OCI-LY1 (cell line): ENCODE data around the gene HACD2.

Source experiments
- H2AFZ ChIP-seq: fragments of 200-600 bp; sonication (generic), shearing (Covaris generic); 2 replicates; pipeline ENCODE4 v1.6.0; 2014; ENCODE audit warnings: antibody characterized with exemption, mild to moderate bottlenecking, low read length
- H3F3A ChIP-seq: fragments of 200-600 bp; sonication (generic), shearing (Covaris generic); 2 replicates; pipeline ENCODE4 v1.6.0; 2014; ENCODE audit warnings: mild to moderate bottlenecking, antibody characterized with exemption, low read length, moderate library complexity; ENCODE audit not compliant: insufficient read depth
- H3K27ac ChIP-seq: fragments of 200-600 bp; sonication (generic); 2 replicates; pipeline ENCODE4 v1.5.1; 2014; ENCODE audit warnings: low read length, mixed run types, mild to moderate bottlenecking, low read depth; ENCODE audit not compliant: poor library complexity, severe bottlenecking
- H3K27me3 ChIP-seq: fragments of 200-600 bp; sonication (generic); 2 replicates; pipeline ENCODE4 v1.6.0; 2014; ENCODE audit warnings: antibody characterized with exemption, mild to moderate bottlenecking, low read length, moderate library complexity; ENCODE audit not compliant: insufficient read depth
- H3K36me3 ChIP-seq: fragments of 200-600 bp; sonication (generic); 2 replicates; pipeline ENCODE4 v1.6.1; 2014; ENCODE audit warnings: mild to moderate bottlenecking, antibody characterized with exemption, low read length, moderate library complexity, mixed read lengths; ENCODE audit not compliant: insufficient read depth
- H3K4me1 ChIP-seq: fragments of 200-600 bp; sonication (generic); 2 replicates; pipeline ENCODE4 v1.5.1; 2014; ENCODE audit warnings: mild to moderate bottlenecking, low read length, moderate library complexity; ENCODE audit not compliant: insufficient read depth, severe bottlenecking
- H3K4me2 ChIP-seq: fragments of 200-600 bp; sonication (generic), shearing (Covaris generic); 2 replicates; pipeline ENCODE4 v1.6.1; 2014; ENCODE audit warnings: low read length
- H3K4me3 ChIP-seq: fragments of 200-600 bp; sonication (generic); 2 replicates; pipeline ENCODE4 v1.5.1; 2014; ENCODE audit warnings: low read length, low read depth, mild to moderate bottlenecking, mixed read lengths; ENCODE audit not compliant: poor library complexity, severe bottlenecking
- H3K79me2 ChIP-seq: fragments of 200-600 bp; shearing (Covaris generic); 2 replicates; pipeline ENCODE4 v1.6.1; 2016; ENCODE audit warnings: mixed run types, low read length, mixed read lengths; ENCODE audit not compliant: insufficient read depth
- H3K9ac ChIP-seq: fragments of 200-600 bp; sonication (generic), shearing (Covaris generic); 2 replicates; pipeline ENCODE4 v1.6.1; 2014; ENCODE audit warnings: mild to moderate bottlenecking, low read length, mixed read lengths
- H3K9me2 ChIP-seq: fragments of 200-600 bp; sonication (generic), shearing (Covaris generic); 2 replicates; pipeline ENCODE4 v1.6.1; 2014; ENCODE audit warnings: low read depth, mild to moderate bottlenecking, low read length, mixed read lengths
- H3K9me3 ChIP-seq: fragments of 200-600 bp; shearing (Covaris generic); 2 replicates; pipeline ENCODE4 v1.6.1; 2014; ENCODE audit warnings: low read length, mixed read lengths
- H4K20me1 ChIP-seq: fragments of 200-600 bp; sonication (generic), shearing (Covaris generic); 2 replicates; pipeline ENCODE4 v1.6.0; 2016; ENCODE audit warnings: mild to moderate bottlenecking, low read length; ENCODE audit not compliant: insufficient read depth
- CTCF ChIP-seq: fragments of 200-600 bp; sonication (generic), shearing (Covaris generic); IDR thresholded peaks from 2 replicates; pipeline ENCODE4 v1.5.1; 2017; ENCODE audit warnings: mild to moderate bottlenecking, antibody characterized with exemption, low read length, moderate library complexity, mixed read lengths
- EZH2 ChIP-seq: fragments of 200-600 bp; sonication (generic), shearing (Covaris generic); IDR thresholded peaks from 2 replicates; pipeline ENCODE4 v1.8.0; 2017; ENCODE audit warnings: borderline replicate concordance, mixed run types, mild to moderate bottlenecking, antibody characterized with exemption, low read length, moderate library complexity, mixed read lengths

The HACD2 gene

GRCh38 chr3:123627673-123628670 is 43.1 kb upstream of the HACD2 start:
- no peaks in the 10 kb centered on the region; the same call in 1 of the 2 replicates for H3K27me3 ChIP-seq

GRCh38 chr3:123626881-123627280 is 42.0 kb upstream of the HACD2 start:
- no peak overlapping the region for H3K9ac ChIP-seq
- no peaks in the 10 kb centered on the region for H3F3A ChIP-seq
- no peak overlapping the region for H3K27ac ChIP-seq
- no peaks in the 10 kb centered on the region for H3K9me3 ChIP-seq
- no peak overlapping the region for H3K4me2 ChIP-seq
- no peaks in the 10 kb centered on the region for H3K4me1 ChIP-seq
- no peak overlapping the region for H3K4me3 ChIP-seq
- TF ChIP-seq EZH2 (no peak), CTCF (no peak)
- no peaks in the 10 kb centered on the region; the same call in 1 of the 2 replicates for H3K36me3 ChIP-seq
- no peaks in the 10 kb centered on the region; the same call in 1 of the 2 replicates for H3K27me3 ChIP-seq
- no peaks in the 10 kb centered on the region for H3K9me2 ChIP-seq
- no peaks in the 10 kb centered on the region for H4K20me1 ChIP-seq
- H3K79me2 ChIP-seq: no peaks in the 10 kb centered on the region
- no peak overlapping the region for H2AFZ ChIP-seq

More at GRCh38 chr3:123627673-123628670, 43.1 kb upstream of the HACD2 start:
- Histone ChIP-seq H3K9ac (no peak overlapping the region), H3K36me3 (no peaks in the 10 kb centered on the region; the same call in 1 of the 2 replicates), H4K20me1 (no peaks in the 10 kb centered on the region), H3K4me2 (no peak overlapping the region), H3K4me3 (no peak overlapping the region), H3K9me2 (no peaks in the 10 kb centered on the region), H3F3A (no peaks in the 10 kb centered on the region), H3K9me3 (no peaks in the 10 kb centered on the region), H3K79me2 (no peaks in the 10 kb centered on the region), H3K27ac (no peak overlapping the region), H3K4me1 (no peaks in the 10 kb centered on the region), H2AFZ (no peak overlapping the region)
- no peak for TF ChIP-seq CTCF
- TF ChIP-seq EZH2: no peak

GRCh38 chr3:123624302-123624701 is 39.4 kb upstream of the HACD2 start:
- no peak overlapping the region for H3K4me2 ChIP-seq
- no peaks in the 10 kb centered on the region for H4K20me1 ChIP-seq
- H3K36me3 ChIP-seq: no peaks in the 10 kb centered on the region; the same call in 1 of the 2 replicates
- no peaks in the 10 kb centered on the region for H3K9me3 ChIP-seq
- no peaks in the 10 kb centered on the region for H3K4me1 ChIP-seq
- no peak overlapping the region for H2AFZ ChIP-seq
- no peak for TF ChIP-seq CTCF
- no peaks in the 10 kb centered on the region for H3F3A ChIP-seq
- H3K27me3 ChIP-seq: no peaks in the 10 kb centered on the region; the same call in 1 of the 2 replicates
- H3K9me2 ChIP-seq: no peaks in the 10 kb centered on the region
- H3K9ac ChIP-seq: no peak overlapping the region
- no peaks in the 10 kb centered on the region for H3K79me2 ChIP-seq
- no peak overlapping the region for H3K4me3 ChIP-seq
- H3K27ac ChIP-seq: no peak overlapping the region
